IPS DF 6.9 (cell line): Measurements from ENCODE around the gene NDP.

Experiments
- DNase-seq: peaks from one replicate; pipeline ENCODE4 v3.0.0-alpha.2; 2013; ENCODE audit warnings: low read depth, low spot score
- H3K27ac ChIP-seq: one replicate; pipeline ENCODE4 v1.5.1; 2013; ENCODE audit warnings: low read length, control low read depth
- H3K27me3 ChIP-seq: 2 replicates; pipeline ENCODE4 v1.6.1; 2013; ENCODE audit warnings: mild to moderate bottlenecking, low read length; ENCODE audit not compliant: control insufficient read depth, insufficient read depth
- H3K36me3 ChIP-seq: 2 replicates; pipeline ENCODE4 v1.6.1; 2013; ENCODE audit warnings: low read length; ENCODE audit not compliant: control insufficient read depth, insufficient read depth
- H3K4me1 ChIP-seq: 2 replicates; pipeline ENCODE4 v1.6.1; 2013; ENCODE audit warnings: low read length; ENCODE audit not compliant: control insufficient read depth, insufficient read depth
- H3K4me3 ChIP-seq: 2 replicates; pipeline ENCODE4 v1.5.1; 2013; ENCODE audit warnings: mild to moderate bottlenecking, low read length
- H3K9me3 ChIP-seq: 2 replicates; pipeline ENCODE4 v1.6.1; 2013; ENCODE audit warnings: low read length, inconsistent platforms; ENCODE audit not compliant: control insufficient read depth, insufficient read depth
- WGBS: extraction: QIAGEN DNeasy Blood & Tissue Kit; methylation state at CpG from one replicate; pipeline ENCODE4 v1.1.7; 2013; ENCODE audit warnings: mixed read lengths, missing lambda C conversion rate; ENCODE audit not compliant: insufficient read length, insufficient coverage; 5-methylcytosine and 5-hydroxymethylcytosine counted together

The NDP gene

GRCh38 chrX:44003975-44004374 lies 30.8 kb upstream of the NDP start:
- H3K36me3 ChIP-seq, result no peaks in the 10 kb centered on the region
- no peak for DNase-seq
- no CpG with 5 or more reads among the region's 3 CpGs for WGBS
- H3K4me1 ChIP-seq, result no peaks in the 10 kb centered on the region
- no peak overlapping the region for H3K4me3 ChIP-seq
- no peaks in the 10 kb centered on the region for H3K9me3 ChIP-seq
- no peaks in the 10 kb centered on the region for H3K27me3 ChIP-seq
- no peak overlapping the region for H3K27ac ChIP-seq

DNA sequence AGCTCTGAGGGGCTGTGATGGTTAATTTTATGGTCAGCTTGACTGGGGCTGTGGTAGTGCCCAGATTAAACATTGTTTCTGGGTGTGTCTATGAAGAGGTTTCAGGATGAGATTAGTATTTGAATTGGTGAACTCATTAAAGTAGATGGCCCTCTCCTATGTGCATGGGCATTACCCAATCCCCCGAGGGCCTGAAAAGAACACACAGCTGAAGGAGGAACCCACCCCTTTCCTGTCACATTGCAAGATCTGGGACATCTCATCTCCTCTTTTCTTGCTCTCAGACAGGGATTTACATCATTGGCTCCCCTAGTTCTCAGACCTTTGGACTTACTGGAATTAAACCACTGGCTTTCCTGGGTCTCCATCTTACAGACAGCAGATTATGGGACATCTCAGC lies 29.4 kb upstream of the NDP start:
- Histone ChIP-seq H3K36me3 (no peaks in the 10 kb centered on the region), H3K4me3 (no peak overlapping the region), H3K4me1 (no peaks in the 10 kb centered on the region), H3K27ac (no peak overlapping the region), H3K9me3 (no peaks in the 10 kb centered on the region), H3K27me3 (no peaks in the 10 kb centered on the region)
- no CpG with 5 or more reads among the region's 1 CpG for WGBS
- DNase-seq, result no peak

DNA sequence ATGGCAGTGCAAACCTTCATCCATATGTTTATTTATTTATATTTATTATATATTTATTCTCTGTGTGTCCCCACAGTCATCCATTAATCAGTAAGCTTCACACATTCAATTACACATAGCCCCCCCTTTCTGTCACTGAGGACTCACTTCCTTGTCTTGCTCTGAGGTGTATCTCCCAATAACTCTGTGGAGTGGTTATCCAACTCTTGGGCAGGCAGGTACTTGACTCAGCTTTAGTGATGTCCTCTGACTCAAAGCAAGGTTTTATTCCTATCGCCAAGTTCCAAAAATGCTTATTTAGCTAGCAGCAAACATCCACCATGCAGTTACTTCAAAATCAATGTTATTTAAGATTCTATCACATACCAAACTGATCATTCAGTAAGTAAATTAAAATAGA lies 25.2 kb upstream of the NDP start:
- no CpG with 5 or more reads among the region's 1 CpG for WGBS
- H3K9me3 ChIP-seq, result no peaks in the 10 kb centered on the region

GRCh38 chrX:43996491-43996890 lies 23.3 kb upstream of the NDP start:
- Histone ChIP-seq H3K36me3 (no peaks in the 10 kb centered on the region), H3K27me3 (no peaks in the 10 kb centered on the region), H3K9me3 (no peaks in the 10 kb centered on the region), H3K4me3 (no peak overlapping the region), H3K27ac (no peak overlapping the region), H3K4me1 (no peaks in the 10 kb centered on the region)
- no CpG with 5 or more reads among the region's 2 CpGs for WGBS
- DNase-seq, result no peak

More for the DNA sequence above, 25.2 kb upstream of the NDP start:
- DNase-seq, result no peak
- Histone ChIP-seq H3K36me3 (no peaks in the 10 kb centered on the region), H3K4me3 (no peak overlapping the region), H3K27me3 (no peaks in the 10 kb centered on the region), H3K27ac (no peak overlapping the region), H3K4me1 (no peaks in the 10 kb centered on the region)

- Histone ChIP-seq H3K4me3 (no peak overlapping the region), H3K27ac (no peak overlapping the region), H3K9me3 (no peaks in the 10 kb centered on the region), H3K27me3 (no peaks in the 10 kb centered on the region), H3K4me1 (no peaks in the 10 kb centered on the region), H3K36me3 (no peaks in the 10 kb centered on the region)
- WGBS, result no CpG with 5 or more reads among the region's 5 CpGs
- no peak for DNase-seq
Measured at GRCh38 chrX:43986083-43986482, 12.9 kb upstream of the NDP start.

- Histone ChIP-seq H3K4me1 (no peaks in the 10 kb centered on the region), H3K27me3 (no peaks in the 10 kb centered on the region), H3K27ac (no peak overlapping the region), H3K36me3 (no peaks in the 10 kb centered on the region), H3K9me3 (no peaks in the 10 kb centered on the region), H3K4me3 (no peak overlapping the region)
- no CpG with 5 or more reads among the region's 2 CpGs for whole genome bisulfite sequencing
- no peak for DNase-seq
Measured at GRCh38 chrX:43985511-43985910, 12.3 kb upstream of the NDP start.

DNA sequence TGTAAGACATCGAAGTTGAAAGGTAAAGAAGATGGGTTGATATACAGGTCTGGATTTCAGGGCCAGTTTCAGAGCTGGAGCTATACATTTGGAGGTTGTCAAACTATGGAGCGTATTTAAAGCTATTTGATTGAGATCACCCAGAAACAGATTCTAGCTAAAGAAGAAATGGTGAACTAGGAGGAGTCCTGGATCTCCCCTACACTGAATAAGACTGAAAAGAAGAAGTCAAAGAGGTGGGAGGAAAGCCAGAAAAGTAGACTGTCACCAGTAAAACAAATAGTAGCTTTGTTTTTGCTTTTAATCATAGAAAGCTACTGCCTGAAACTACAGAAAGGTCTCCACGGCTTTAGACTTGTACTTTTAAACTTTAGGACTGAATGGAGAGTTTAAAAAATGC lies 5.0 kb upstream of the NDP start:
- Histone ChIP-seq H3K27me3 (no peaks in the 10 kb centered on the region), H3K9me3 (no peaks in the 10 kb centered on the region), H3K4me1 (no peaks in the 10 kb centered on the region; the same call in 1 of the 2 replicates), H3K4me3 (no peak overlapping the region), H3K27ac (no peak overlapping the region), H3K36me3 (no peaks in the 10 kb centered on the region)
- no CpG with 5 or more reads among the region's 3 CpGs for WGBS
- no peak for DNase-seq

DNA sequence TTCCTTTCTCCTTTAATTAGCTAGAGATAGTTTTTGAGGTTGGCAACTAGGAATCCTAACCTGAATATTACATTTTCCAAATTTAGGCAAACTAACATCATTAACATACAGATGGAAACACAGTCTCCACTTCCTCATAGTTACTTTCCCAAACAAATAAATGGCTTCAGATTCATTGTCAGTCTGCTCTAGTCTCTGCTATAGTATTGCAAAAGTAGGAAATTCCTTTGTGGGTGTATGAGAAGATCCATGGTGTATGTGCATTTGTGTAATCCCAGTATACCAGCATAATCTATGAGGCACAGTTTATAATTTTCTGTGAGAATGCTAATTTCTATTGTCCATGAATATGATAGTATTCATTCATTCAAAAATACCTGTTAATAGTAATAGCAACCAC lies 3.0 kb upstream of the NDP start:
- H3K9me3 ChIP-seq, result no peaks in the 10 kb centered on the region
- no peaks in the 10 kb centered on the region; the same call in 1 of the 2 replicates for H3K4me1 ChIP-seq
- H3K27ac ChIP-seq, result no peak overlapping the region
- no peak overlapping the region for H3K4me3 ChIP-seq
- no peaks in the 10 kb centered on the region for H3K36me3 ChIP-seq
- DNase-seq, result no peak
- no peaks in the 10 kb centered on the region for H3K27me3 ChIP-seq

DNA sequence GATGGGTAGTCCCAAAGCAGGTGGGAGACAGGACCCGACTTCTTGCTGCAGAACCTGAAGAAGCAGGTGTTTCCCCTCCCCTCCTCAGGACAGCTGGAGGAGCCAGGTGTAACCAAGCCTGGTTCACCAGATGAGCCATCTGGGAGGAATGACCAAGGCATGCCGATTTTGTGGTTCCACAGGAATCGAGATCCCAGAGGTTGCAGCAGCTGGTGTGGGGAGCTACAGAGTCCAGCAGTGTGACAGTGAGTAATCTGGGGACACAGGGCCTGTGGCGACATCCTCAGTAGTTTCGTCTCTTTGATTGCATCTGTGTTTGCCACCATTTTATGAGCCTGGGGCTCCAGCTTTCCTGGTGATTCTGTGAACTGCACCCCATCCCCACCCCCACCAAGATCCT lies 2.6 kb upstream of the NDP start:
- DNase-seq, result no peak
- Histone ChIP-seq H3K4me1 (no peaks in the 10 kb centered on the region; the same call in 1 of the 2 replicates), H3K36me3 (no peaks in the 10 kb centered on the region), H3K4me3 (no peak overlapping the region), H3K27ac (no peak overlapping the region), H3K27me3 (no peaks in the 10 kb centered on the region), H3K9me3 (no peaks in the 10 kb centered on the region)
- no CpG with 5 or more reads among the region's 5 CpGs for WGBS

GRCh38 chrX:43974741-43975465 lies 1.7 kb upstream of the NDP start:
- H3K27ac ChIP-seq, result no peak overlapping the region
- no peaks in the 10 kb centered on the region for H3K9me3 ChIP-seq
- H3K36me3 ChIP-seq, result no peaks in the 10 kb centered on the region
- WGBS, result no CpG with 5 or more reads among the region's 6 CpGs
- DNase-seq, result no peak
- H3K4me3 ChIP-seq, result no peak overlapping the region
- no peaks in the 10 kb centered on the region for H3K27me3 ChIP-seq
- peaks cover 2% of the 10 kb centered on the region; the same call in 1 of the 2 replicates for H3K4me1 ChIP-seq

DNA sequence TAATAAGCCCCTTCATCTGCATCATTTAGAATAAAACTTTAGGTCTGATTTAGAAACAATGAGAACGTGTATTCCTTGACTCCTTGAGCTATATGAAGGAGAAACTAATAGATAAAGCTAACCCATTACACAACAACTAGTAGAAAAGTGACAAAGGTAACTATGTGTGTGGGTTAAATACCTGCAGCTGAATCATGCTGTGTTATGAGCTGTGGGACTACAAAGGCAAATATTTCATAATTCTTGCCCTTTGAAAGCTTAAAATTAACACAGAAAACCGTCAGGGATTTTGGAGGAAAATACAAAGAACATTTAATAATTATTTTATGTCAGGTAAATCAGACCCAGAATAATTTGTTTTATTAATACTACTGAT lies 898 bp upstream of the NDP start:
- Histone ChIP-seq H3K36me3 (no peaks in the 10 kb centered on the region), H3K27ac (no peak overlapping the region), H3K4me3 (no peak overlapping the region), H3K4me1 (peaks cover 6% of the 10 kb centered on the region; the same call in 1 of the 2 replicates), H3K27me3 (no peaks in the 10 kb centered on the region), H3K9me3 (no peaks in the 10 kb centered on the region)
- no peak for DNase-seq
- no CpG with 5 or more reads among the region's 2 CpGs for WGBS
